ENCODE data around the gene RFC4.
A peak's percentile ranks its signal among the peaks of the same experiment; 100 is the strongest.
"Not testable (repeated sequence)": the region's sequence is repeated elsewhere in the genome, so short reads cannot be mapped to it uniquely, and the experiment has no call there.

Gene RFC4

GRCh38 chr3:186825294-186825821, 19.1 kb upstream of the RFC4 start:
- DNase-seq (ENCODE audit: low spot score) = peak; percentile 57

GRCh38 chr3:186824430-186825139, 18.3 kb upstream of the RFC4 start:
- no peak for DNase-seq (ENCODE audit: low spot score)

GRCh38 chr3:186823386-186823785, 17.1 kb upstream of the RFC4 start:
- DNase-seq (ENCODE audit: low spot score) = no peak

- not testable (repeated sequence) for DNase-seq (ENCODE audit: low spot score)
These were observed 16.1 kb upstream of the RFC4 start for GRCh38 chr3:186822388-186822759.

- DNase-seq (ENCODE audit: low spot score) = peak; percentile 52
These were observed 15.4 kb upstream of the RFC4 start for GRCh38 chr3:186821429-186822387.

GRCh38 chr3:186818956-186819355, 12.7 kb upstream of the RFC4 start:
- DNase-seq (ENCODE audit: low spot score) = no peak

- no peak for DNase-seq (ENCODE audit: low spot score)
These were observed 12.2 kb upstream of the RFC4 start for GRCh38 chr3:186818516-186818915.

- DNase-seq (ENCODE audit: low spot score) = peak; percentile 32
These were observed 9.2 kb upstream of the RFC4 start for GRCh38 chr3:186815435-186815834.

- DNase-seq (ENCODE audit: low spot score) = no peak
These were observed 7.8 kb upstream of the RFC4 start for GRCh38 chr3:186814100-186814499.

GRCh38 chr3:186811313-186811712, 5.0 kb upstream of the RFC4 start:
- not testable (repeated sequence) for DNase-seq (ENCODE audit: low spot score)

GRCh38 chr3:186810336-186810996, 4.2 kb upstream of the RFC4 start:
- DNase-seq (ENCODE audit: low spot score) = no peak

GRCh38 chr3:186807231-186807630, 949 bp upstream of the RFC4 start:
- DNase-seq (ENCODE audit: low spot score) = no peak

- not testable (repeated sequence) for DNase-seq (ENCODE audit: low spot score)
These were observed 2.8 kb downstream of the RFC4 start for GRCh38 chr3:186803447-186803846.

GRCh38 chr3:186802701-186803100, 3.6 kb downstream of the RFC4 start:
- no peak for DNase-seq (ENCODE audit: low spot score)

GRCh38 chr3:186800285-186800684, 6.0 kb downstream of the RFC4 start:
- no peak for DNase-seq (ENCODE audit: low spot score)

- DNase-seq (ENCODE audit: low spot score) = no peak
These were observed 7.9 kb downstream of the RFC4 start for GRCh38 chr3:186798239-186798874.

- peak; percentile 19 for DNase-seq (ENCODE audit: low spot score)
These were observed 15.9 kb downstream of the RFC4 start for GRCh38 chr3:186790261-186790981.

- DNase-seq (ENCODE audit: low spot score) = no peak
These were observed 16.6 kb downstream of the RFC4 start for GRCh38 chr3:186789554-186790260.

GRCh38 chr3:186788482-186789370, 17.6 kb downstream of the RFC4 start:
- DNase-seq (ENCODE audit: low spot score) = no peak
